NCI-H2171 (cell line): ENCODE results near the gene FBXO5.
"Not testable (repeated sequence)": the region's sequence is repeated elsewhere in the genome, so short reads cannot be mapped to it uniquely, and the experiment has no call there.

Experiments
- DNase-seq: peaks from one replicate; lab custom pipeline; 2025; lab: John Stamatoyannopoulos, UW

FBXO5 gene

GRCh38 chr6:152993431-152993830 is 10.6 kb upstream of the FBXO5 start:
- DNase-seq = no peak

- DNase-seq = no peak
These were observed 4.1 kb upstream of the FBXO5 start for GRCh38 chr6:152986978-152987377.

- DNase-seq = not testable (repeated sequence)
These were observed 2.5 kb upstream of the FBXO5 start for GRCh38 chr6:152985300-152985699.

GRCh38 chr6:152984513-152984872 is 1.7 kb upstream of the FBXO5 start:
- no peak for DNase-seq

- peak; percentile 89 for DNase-seq
These were observed 1.0 kb upstream of the FBXO5 start for GRCh38 chr6:152983637-152984512.

- peak; percentile 43 for DNase-seq
These were observed 595 bp downstream of the FBXO5 start for GRCh38 chr6:152981989-152982903.

GRCh38 chr6:152981219-152981618 is 1.6 kb downstream of the FBXO5 start:
- DNase-seq = no peak

GRCh38 chr6:152980656-152981055 is 2.2 kb downstream of the FBXO5 start:
- DNase-seq = no peak

- DNase-seq = no peak
These were observed 3.7 kb downstream of the FBXO5 start for GRCh38 chr6:152979116-152979515.

GRCh38 chr6:152978058-152978457 is 4.8 kb downstream of the FBXO5 start:
- no peak for DNase-seq

- no peak for DNase-seq
These were observed 5.3 kb downstream of the FBXO5 start for GRCh38 chr6:152977556-152977955.

GRCh38 chr6:152976749-152977148 is 6.1 kb downstream of the FBXO5 start:
- no peak for DNase-seq

GRCh38 chr6:152975204-152975915 is 7.5 kb downstream of the FBXO5 start:
- no peak for DNase-seq

- DNase-seq = no peak
These were observed 8.9 kb downstream of the FBXO5 start for GRCh38 chr6:152973916-152974315.

- no peak for DNase-seq
These were observed 13.0 kb downstream of the FBXO5 start for GRCh38 chr6:152969688-152970418.

GRCh38 chr6:152966168-152966894 is 16.5 kb downstream of the FBXO5 start:
- DNase-seq = not testable (repeated sequence)

GRCh38 chr6:152959333-152959732 is 23.5 kb downstream of the FBXO5 start:
- DNase-seq = no peak

- DNase-seq = no peak
These were observed 25.0 kb downstream of the FBXO5 start for GRCh38 chr6:152957796-152958195.

- no peak for DNase-seq
These were observed 28.4 kb downstream of the FBXO5 start for GRCh38 chr6:152954443-152954842.

- peak; percentile 0 for DNase-seq
These were observed 29.9 kb downstream of the FBXO5 start for GRCh38 chr6:152952866-152953509.
